NCI-H748 (cell line): Measurements from ENCODE around the gene KLHL30.

Experiments
- DNase-seq: peaks from one replicate; lab custom pipeline; 2025; ENCODE audit not compliant: unreplicated experiment; lab: John Stamatoyannopoulos, UW

KLHL30 gene

DNA sequence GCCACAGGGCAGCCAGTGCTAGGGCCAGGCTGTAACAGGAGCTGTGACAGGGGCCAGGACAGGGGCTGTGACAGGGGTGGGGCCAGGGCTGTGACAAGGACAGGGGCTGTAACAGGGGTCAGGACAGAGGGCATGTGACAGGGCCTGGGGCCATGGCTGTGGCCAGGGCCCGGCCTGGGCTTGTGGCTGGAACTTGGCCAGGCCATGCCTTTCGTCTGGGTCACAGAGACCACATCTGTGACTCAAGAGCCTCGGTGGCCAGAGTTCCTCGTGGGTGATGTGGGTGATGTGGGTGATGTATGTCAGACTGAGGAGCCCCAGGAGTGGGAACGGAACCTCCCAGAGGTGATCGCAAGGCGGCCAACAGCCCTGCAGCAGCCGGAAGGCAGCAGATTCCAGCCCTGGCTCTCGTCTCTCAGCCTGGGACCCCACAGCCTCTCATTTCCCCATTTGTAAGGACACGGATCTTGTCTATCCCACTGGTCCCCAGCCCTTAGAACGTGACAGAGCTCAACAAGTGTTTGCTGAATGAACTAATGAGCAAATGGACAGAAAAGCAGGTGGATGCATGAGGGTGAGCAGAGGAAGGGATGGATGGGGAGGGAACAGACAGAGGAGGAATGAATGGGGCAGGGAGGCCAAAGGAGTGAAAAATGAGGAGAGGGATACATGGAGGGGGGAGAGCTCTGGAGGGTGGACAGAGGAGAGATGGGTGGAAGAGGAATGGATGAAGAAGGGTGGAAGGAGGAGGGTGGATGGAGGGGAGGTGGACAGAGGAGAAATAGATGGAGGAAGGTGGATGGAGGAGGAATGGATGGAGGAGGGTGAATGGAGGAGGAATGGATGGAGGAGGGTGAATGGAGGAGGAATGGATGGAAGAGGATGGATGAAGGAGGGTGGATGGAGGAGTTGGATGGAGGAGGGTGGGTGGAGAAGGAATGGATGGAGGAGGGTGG, 21.0 kb upstream of the KLHL30 start:
- DNase-seq: no peak

DNA sequence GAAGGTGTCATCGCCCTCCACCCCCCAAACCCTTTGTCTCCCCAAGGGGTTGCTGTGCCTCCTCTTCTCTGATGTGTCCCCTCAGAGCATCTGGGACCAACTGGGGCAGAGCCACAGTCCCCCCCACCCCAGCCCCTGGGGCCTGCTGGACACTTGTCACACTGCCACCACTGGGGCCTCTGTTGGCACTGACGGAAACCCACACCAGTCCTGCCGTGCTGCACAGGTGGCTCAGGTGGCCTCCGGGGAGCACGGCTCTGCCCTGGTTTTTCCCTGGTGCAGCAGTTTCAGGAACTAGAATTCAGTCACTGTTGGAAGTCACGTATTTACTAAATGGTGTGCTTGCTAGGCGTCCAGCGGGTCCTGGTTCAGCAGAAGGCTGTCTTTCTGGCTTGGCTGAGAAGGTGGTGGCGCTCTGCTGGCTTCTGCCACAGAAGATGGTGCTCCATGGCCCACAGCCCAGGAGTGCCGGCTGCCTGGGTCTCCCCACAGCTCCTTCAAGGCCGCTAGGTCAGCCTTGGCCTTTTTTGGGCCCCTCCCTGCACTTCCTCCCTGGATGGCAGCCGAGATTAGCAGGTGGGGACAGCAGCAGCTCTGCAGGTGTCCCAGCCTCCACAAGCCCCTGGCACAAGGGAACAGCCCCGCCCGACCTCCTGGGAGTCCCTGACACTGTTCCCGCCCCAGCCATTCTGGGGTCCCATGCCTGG, 18.6 kb upstream of the KLHL30 start:
- no peak for DNase-seq

- no peak for DNase-seq
Measured at GRCh38 chr2:238120463-238121298, 17.8 kb upstream of the KLHL30 start.

GRCh38 chr2:238121511-238122286, 16.8 kb upstream of the KLHL30 start:
- no peak for DNase-seq

DNA sequence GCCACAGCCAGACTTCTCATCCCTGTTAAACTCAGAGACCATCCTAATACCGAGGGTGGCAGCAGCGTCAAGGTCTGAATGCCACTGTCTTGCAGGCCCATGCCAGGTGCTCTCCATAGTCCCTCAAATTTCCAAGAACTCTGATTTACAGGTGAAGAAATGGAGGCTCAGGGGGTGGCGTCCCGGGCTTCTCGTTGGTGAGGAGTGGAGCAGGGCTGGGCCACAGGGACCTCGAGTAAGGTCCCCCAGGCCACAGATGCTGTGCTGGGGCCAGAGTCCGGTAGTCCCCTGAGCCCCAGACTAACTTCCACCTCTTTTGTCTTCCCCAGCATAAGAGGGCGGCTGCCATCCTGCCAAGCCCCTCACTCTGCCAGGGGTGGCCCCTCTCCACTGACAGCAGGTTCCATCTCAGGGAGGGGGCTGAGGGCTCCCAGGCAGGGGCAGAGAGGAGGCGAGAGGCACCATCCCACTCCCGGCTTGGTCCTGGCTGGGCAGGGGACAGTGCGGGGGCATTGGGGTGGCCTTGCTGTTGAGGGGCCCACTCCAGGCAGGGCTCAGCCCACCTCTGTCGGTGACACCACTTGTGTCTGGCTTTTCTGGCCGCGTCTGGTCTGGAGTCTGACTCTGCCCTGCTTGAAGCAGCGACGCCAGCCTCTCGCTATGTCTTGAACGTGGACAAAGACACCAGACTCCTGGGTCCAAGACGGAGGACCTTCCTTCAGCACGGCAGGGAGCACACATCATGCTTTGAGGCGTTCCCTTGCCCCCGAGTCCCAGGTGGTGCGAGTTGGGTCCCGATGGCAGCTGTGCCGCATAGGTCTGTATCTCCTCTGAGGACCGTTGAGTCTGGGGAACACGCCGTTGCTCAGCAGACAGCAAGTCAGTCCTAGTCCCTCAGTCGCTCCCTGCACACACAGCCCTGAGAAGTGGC, 15.9 kb upstream of the KLHL30 start:
- DNase-seq: no peak

GRCh38 chr2:238123218-238123971, 15.1 kb upstream of the KLHL30 start:
- no peak for DNase-seq

GRCh38 chr2:238123991-238124470, 14.4 kb upstream of the KLHL30 start:
- no peak for DNase-seq

DNA sequence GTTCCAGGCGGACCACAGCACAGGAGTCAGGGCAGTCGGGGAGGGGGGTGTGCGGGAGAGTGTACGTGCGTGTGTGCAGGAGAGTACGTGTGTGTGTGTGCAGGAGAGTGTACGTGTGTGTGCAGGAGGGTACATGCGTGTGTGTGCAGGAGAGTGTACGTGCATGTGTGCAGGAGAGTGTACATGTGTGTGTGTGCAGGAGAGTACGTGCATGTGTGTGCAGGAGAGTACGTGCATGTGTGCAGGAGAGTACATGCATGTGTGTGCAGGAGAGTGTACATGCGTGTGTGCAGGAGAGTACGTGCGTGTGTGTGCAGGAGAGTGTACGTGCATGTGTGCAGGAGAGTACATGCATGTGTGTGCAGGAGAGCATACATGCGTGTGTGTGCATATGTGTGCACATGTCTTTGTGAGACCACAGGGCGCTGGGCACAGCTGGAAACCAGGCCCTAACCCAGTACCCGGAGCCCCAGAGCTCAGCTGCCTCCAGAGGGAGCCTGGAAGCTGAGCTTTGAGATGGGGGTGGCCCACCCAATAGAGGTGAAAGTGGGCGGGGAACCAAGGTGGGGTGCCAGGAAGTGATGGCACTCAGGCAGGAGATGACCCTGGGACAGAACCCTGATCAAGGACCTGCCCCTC, 13.9 kb upstream of the KLHL30 start:
- DNase-seq: no peak

DNA sequence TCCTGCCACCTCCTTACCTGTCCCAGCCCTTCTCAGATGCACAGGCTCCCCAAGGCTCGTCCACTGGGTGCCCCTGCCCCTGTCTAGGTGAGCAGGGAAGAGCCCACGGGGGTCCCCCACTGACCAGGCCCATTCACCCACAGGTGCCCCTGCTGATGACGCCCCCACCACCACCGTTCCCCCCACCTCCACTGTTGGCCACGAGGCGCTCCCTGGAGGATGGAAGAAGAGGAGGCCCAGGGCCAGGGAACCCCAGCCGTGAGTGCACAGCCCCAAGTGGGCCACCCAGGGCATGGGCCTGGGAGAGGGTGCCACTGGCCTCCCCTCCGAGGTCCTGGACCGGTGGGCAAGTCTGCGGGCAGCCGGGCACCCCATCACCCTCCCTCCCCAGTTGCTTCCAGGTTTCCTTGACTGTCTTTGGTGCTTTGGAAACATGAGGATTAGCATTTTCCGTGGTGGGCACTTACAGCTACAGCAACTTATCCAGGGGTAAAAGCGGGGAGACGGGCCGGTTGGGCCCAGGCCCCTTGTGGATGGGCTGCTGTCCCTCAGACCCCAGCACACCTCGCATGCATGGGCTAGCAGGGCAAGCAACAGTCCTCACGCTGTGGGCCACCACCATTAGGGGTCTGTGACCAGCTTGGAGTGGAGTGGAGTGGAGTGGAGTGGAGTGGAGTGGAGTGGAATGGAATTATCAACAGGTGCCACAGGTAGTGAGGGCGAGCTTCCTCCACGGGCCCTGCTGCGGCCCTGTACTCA, 13.2 kb upstream of the KLHL30 start:
- no peak for DNase-seq

- no peak for DNase-seq
Measured at GRCh38 chr2:238126338-238126737, 12.1 kb upstream of the KLHL30 start.

DNA sequence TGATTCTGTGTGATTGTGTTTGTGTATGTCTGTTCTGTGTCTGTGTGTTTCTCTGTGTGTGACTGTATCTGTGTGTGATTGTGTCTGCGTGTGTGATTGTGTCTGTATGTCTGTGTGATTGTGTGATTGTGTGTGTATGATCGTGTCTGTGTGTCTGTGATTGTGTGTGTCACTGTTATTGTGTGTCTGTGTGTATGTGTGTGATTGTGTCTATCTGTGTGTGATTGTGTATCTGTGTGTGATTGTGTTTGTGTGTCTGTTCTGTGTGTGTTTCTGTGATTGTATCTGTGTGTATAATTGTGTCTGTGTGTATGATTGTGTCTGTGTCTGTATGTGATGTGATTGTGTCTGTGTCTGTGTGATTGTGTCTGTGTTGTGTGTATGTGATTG, 11.7 kb upstream of the KLHL30 start:
- DNase-seq: no peak

DNA sequence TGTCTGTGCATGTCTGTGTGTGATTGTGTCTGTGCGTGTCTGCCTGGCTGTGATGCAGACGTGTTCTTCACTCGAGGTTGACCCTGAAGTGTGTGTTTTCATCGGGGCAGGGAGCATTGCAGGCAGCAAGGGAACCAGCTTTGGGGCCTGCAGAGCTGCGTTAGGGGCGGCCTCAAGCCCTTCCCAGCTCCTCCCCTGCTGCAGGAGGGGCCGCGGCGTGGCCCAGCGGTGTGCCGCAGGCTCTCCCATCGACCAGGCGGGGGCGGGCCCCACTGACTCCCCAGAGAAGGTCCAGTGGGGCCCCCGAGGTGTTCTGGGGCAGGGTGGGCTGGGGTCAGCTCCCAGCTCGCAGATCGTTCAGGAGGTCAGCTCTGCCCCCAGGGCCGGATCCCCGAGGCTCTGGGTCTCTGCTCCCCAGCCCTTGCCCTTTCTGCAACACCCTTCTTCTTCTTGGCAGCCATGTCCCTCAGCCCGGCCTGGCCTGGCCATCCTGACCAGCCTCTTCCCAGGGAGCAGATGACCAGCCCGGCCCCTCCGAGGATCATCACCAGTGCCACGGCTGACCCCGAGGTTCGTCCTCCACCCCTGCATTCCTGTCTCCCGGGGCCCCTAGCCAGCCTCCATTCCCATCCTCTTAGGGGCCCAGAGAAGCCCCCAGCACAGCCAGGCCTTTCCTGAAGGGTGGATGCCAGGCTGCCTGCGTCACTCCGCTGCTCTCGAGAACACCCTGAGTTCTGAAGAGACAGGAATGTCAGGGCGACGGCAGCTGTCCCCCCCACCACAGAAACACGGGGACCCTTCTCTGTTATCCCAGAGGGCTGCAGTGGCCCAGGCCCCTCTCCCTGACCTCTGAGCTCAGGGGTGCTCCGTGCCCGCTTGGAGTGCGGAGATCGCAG, 11.1 kb upstream of the KLHL30 start:
- DNase-seq: no peak

DNA sequence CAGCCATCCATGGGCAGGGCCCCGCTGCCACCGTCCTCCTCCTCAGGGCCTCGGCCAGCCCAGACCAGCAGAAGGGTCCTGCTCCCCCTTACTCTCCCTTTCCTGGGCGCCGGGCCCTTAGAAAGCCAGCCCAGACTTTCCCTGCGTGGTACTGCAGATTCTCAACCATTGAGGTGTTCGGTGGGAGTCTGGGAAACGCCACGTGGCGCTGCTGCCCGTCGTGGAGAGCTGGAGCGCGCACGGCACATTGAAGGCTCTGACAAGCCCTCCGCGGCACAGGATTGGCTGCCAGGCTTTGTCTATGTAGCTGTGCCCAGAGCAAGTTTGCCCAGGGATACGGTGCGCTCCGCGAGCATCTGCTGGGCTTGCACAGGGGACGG, 10.4 kb upstream of the KLHL30 start:
- DNase-seq: no peak

- no peak for DNase-seq
Measured at GRCh38 chr2:238128534-238129001, 9.9 kb upstream of the KLHL30 start.

DNA sequence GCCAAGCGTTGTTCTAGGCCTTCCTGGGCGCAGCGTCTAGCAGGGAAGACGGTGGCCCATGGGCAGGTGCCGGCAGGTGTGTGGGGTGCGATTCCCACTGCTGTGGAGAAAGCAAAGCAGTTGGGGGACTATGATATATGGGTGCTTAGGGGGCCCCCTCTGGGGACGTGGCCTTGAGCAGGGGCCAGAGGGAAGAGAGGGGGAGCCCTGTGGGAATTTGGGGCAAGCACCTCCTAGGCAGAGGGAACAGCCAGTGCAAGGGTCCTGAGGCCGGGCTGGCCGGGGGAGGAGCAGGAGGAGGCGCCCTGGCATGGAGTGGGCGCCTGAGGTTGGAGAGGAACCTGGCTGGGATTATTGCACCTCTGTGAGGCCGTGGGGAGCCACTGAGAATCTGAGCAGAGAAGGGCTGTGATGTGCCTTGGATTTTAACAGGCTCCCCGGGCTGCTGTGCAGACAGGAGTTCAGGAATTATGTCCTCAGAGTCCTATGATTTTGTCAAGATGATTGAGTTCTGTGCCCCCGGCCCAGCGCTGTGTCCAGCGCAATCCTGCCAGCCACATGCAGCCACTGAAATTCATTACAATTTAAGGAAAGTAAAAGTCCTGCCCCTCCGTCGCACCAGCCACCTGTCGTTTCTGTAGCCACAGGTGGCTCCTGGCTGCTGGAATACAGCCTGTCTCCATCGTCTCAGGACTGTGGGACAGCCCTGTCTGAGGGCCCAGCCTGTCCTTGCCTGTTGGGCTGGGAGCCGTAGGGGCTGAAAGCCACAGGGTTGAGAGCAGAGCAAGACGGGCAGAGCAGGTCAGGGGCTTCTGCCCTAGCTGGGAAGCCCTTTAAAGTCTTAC, 9.1 kb upstream of the KLHL30 start:
- DNase-seq: no peak
